HG02571 (cell line): ENCODE results near the gene GALNTL6.
A peak's percentile ranks its signal among the peaks of the same experiment; 100 is the strongest.
"Not testable (repeated sequence)": the region's sequence is repeated elsewhere in the genome, so short reads cannot be mapped to it uniquely, and the experiment has no call there.

Experiments used
- ATAC-seq: cut with Tn5 transposase; IDR thresholded peaks from one replicate; pipeline ENCODE4 v1.9.1; 2021; ENCODE audit warnings: mild to moderate bottlenecking, moderate library complexity; ENCODE audit not compliant: unreplicated experiment

The GALNTL6 gene

GRCh38 chr4:172780566-172781081, 967.4 kb downstream of the GALNTL6 start:
- ATAC-seq, result no peak

GRCh38 chr4:172785613-172786012, 972.4 kb downstream of the GALNTL6 start:
- ATAC-seq, result no peak

GRCh38 chr4:172786039-172786792, 973.0 kb downstream of the GALNTL6 start:
- ATAC-seq, result no peak

GRCh38 chr4:172787111-172787510, 973.9 kb downstream of the GALNTL6 start:
- no peak for ATAC-seq

- ATAC-seq, result no peak
Measured at GRCh38 chr4:172791841-172792240, 978.6 kb downstream of the GALNTL6 start.

GRCh38 chr4:172793565-172794306, 980.5 kb downstream of the GALNTL6 start:
- ATAC-seq, result no peak

GRCh38 chr4:172794307-172794703, 981.1 kb downstream of the GALNTL6 start:
- ATAC-seq, result no peak

GRCh38 chr4:172797281-172797680, 984.1 kb downstream of the GALNTL6 start:
- not testable (repeated sequence) for ATAC-seq

GRCh38 chr4:172802032-172802431, 988.8 kb downstream of the GALNTL6 start:
- no peak for ATAC-seq

GRCh38 chr4:172806841-172807240, 993.6 kb downstream of the GALNTL6 start:
- no peak for ATAC-seq

- no peak for ATAC-seq
Measured at GRCh38 chr4:172808196-172808595, 995.0 kb downstream of the GALNTL6 start.

GRCh38 chr4:172809319-172809718, 996.1 kb downstream of the GALNTL6 start:
- ATAC-seq, result no peak

GRCh38 chr4:172813359-172813923, 1000.2 kb downstream of the GALNTL6 start:
- ATAC-seq, result peak; percentile 61

- ATAC-seq, result no peak
Measured at GRCh38 chr4:172815499-172816164, 1002.4 kb downstream of the GALNTL6 start.

GRCh38 chr4:172818901-172819300, 1005.7 kb downstream of the GALNTL6 start:
- ATAC-seq, result no peak

GRCh38 chr4:172819353-172819752, 1006.1 kb downstream of the GALNTL6 start:
- ATAC-seq, result no peak

- no peak for ATAC-seq
Measured at GRCh38 chr4:172822331-172822730, 1009.1 kb downstream of the GALNTL6 start.

GRCh38 chr4:172826346-172826745, 1013.1 kb downstream of the GALNTL6 start:
- no peak for ATAC-seq

- ATAC-seq, result no peak
Measured at GRCh38 chr4:172826861-172827260, 1013.7 kb downstream of the GALNTL6 start.

GRCh38 chr4:172830295-172830764, 1017.1 kb downstream of the GALNTL6 start:
- ATAC-seq, result no peak

- no peak for ATAC-seq
Measured at GRCh38 chr4:172836661-172837060, 1023.5 kb downstream of the GALNTL6 start.
